K562 (cell line): Measurements from ENCODE around the gene CNR2. TPM values are rescaled to one million over a fixed set of nuclear protein-coding genes. Genes with fewer than 3 reads are reported as not detected.

Experiments used
- ATAC-seq: fragments of 200-7000 bp; cut with Tn5 transposase; 3 replicates; pipeline ENCODE4 v1.9.1; 2020; ENCODE audit warnings: moderate library complexity
- BruUV-seq: library from RNA; stranded (reverse); fragments of 400-500 nt; replicated peaks from 2 replicates; lab custom pipeline; 2021; lab: Mats Ljungman, UMichigan
- CTCF ChIA-PET: fragments of 300-600 bp; formaldehyde crosslinking; extraction: SDS; loops from one replicate; lab custom pipeline; 2021; ENCODE audit warnings: low intra/inter-chr PET ratio; lab: Yijun Ruan, JAX
- POLR2A ChIA-PET: fragments of 300-600, 350-650 bp; sonication (Branson Sonifier 250); formaldehyde crosslinking; extraction: SDS; loops from one replicate; lab custom pipeline; 2021; ENCODE audit warnings: antibody characterized with exemption, inconsistent platforms; lab: Yijun Ruan, JAX
- DNase-seq, 4 experiments: peaks; one replicate each; pipeline versions ENCODE4 v3.0.0 to v3.0.0-alpha.2; 2011 to 2018; ENCODE audit warnings: low spot score in 3 of 4, mixed read lengths in 3 of 4; ENCODE audit errors: extremely low read depth in 1 of 4
- FAIRE-seq: peaks from 2 replicates; lab custom pipeline; 2011; peaks lifted over from hg19 to GRCh38; lab: Jason Lieb, UNC
- H2AFZ ChIP-seq: 2 replicates; pipeline ENCODE4 v1.6.0; 2011; ENCODE audit warnings: low read depth, low read length, control low read depth, inconsistent platforms
- H3K27ac ChIP-seq: fragments of 200-600 bp; 3 replicates; pipeline ENCODE4 v1.8.0; 2011; ENCODE audit warnings: low read depth, mild to moderate bottlenecking, control low read depth, inconsistent platforms, low read length, moderate library complexity, mixed read lengths; ENCODE audit errors: extremely low read depth
- H3K27me3 ChIP-seq, 2 experiments: fragments of 300-600 bp in 1 of 2; 2 replicates in 1 of 2; 3 replicates in 1 of 2; pipeline versions ENCODE4 v1.6.0 to v1.8.0; 2011; ENCODE audit warnings: inconsistent platforms in 2 of 2, low read length in 2 of 2, mild to moderate bottlenecking in 1 of 2, mixed read lengths in 1 of 2, moderate library complexity in 1 of 2; ENCODE audit not compliant: control insufficient read depth in 2 of 2, insufficient read depth in 2 of 2
- H3K36me3 ChIP-seq: fragments of 300-600 bp; 3 replicates; pipeline ENCODE4 v1.8.0; 2011; ENCODE audit warnings: mild to moderate bottlenecking, low read length, inconsistent platforms; ENCODE audit not compliant: control insufficient read depth, insufficient read depth
- H3K4me1 ChIP-seq, 2 experiments: fragments of 200-600 bp in 1 of 2; replicated peaks in 1 of 2; 2 replicates in 1 of 2; 3 replicates in 1 of 2; pipeline versions ENCODE4 v1.5.1 to v1.8.0; 2011; ENCODE audit warnings: inconsistent platforms in 2 of 2, low read length in 2 of 2, mild to moderate bottlenecking in 1 of 2, mixed read lengths in 1 of 2, moderate library complexity in 1 of 2; ENCODE audit not compliant: control insufficient read depth in 2 of 2, insufficient read depth in 2 of 2
- H3K4me2 ChIP-seq: 2 replicates; pipeline ENCODE4 v1.6.1; 2011; ENCODE audit warnings: low read length, control low read depth, inconsistent platforms, mixed read lengths; ENCODE audit not compliant: insufficient read depth
- H3K4me3 ChIP-seq: fragments of 200-600 bp; sonication (generic), shearing (Covaris generic); 2 replicates; pipeline ENCODE4 v1.5.1; 2016; ENCODE audit warnings: control low read depth, inconsistent platforms
- H3K79me2 ChIP-seq: fragments of 200-600 bp; 3 replicates; pipeline ENCODE4 v1.8.0; 2011; ENCODE audit warnings: low read length, inconsistent platforms; ENCODE audit not compliant: control insufficient read depth, insufficient read depth
- H3K9ac ChIP-seq, 2 experiments: 2 replicates each; pipeline versions ENCODE4 v1.6.0 to v1.6.1; 2011; ENCODE audit warnings: low read depth in 2 of 2, low read length in 2 of 2, control low read depth in 1 of 2, inconsistent platforms in 1 of 2, mild to moderate bottlenecking in 1 of 2, mixed read lengths in 1 of 2; ENCODE audit not compliant: insufficient read depth in 1 of 2
- H3K9me1 ChIP-seq: one replicate; pipeline ENCODE4 v1.6.0; 2011; ENCODE audit warnings: inconsistent platforms, mild to moderate bottlenecking, low read length, moderate library complexity; ENCODE audit not compliant: control insufficient read depth, insufficient read depth
- H3K9me3 ChIP-seq: replicated peaks from 2 replicates; pipeline ENCODE4 v1.5.1; 2011; ENCODE audit warnings: low read depth, low read length, inconsistent platforms; ENCODE audit not compliant: control insufficient read depth, insufficient read depth
- H4K20me1 ChIP-seq: replicated peaks from 2 replicates; pipeline ENCODE4 v1.6.1; 2011; ENCODE audit warnings: low read length, inconsistent platforms, mixed read lengths; ENCODE audit not compliant: control insufficient read depth, insufficient read depth
- ARID2 ChIP-seq: fragments of 450-650 bp; IDR thresholded peaks from 2 replicates; pipeline ENCODE4 v1.6.1; 2017; ENCODE audit warnings: antibody characterized with exemption, mild to moderate bottlenecking
- ARNT ChIP-seq, 2 experiments: fragments of 450-650 bp; IDR thresholded peaks; 2 replicates each; pipeline ENCODE4 v1.6.1; 2016; ENCODE audit warnings: mild to moderate bottlenecking in 1 of 2
- BCOR ChIP-seq: fragments of 450-650 bp; IDR thresholded peaks from 2 replicates; pipeline ENCODE4 v1.6.1; 2016
- CBFA2T3 ChIP-seq: fragments of 450-650 bp; IDR thresholded peaks from 2 replicates; pipeline ENCODE4 v1.6.1; 2017
- CBX3 ChIP-seq, 2 experiments: IDR thresholded peaks; 1 replicate in 1 of 2; 2 replicates in 1 of 2; pipeline ENCODE4 v1.6.1; 2012; ENCODE audit warnings: inconsistent platforms in 2 of 2, low read length in 2 of 2, borderline replicate concordance in 1 of 2, control low read depth in 1 of 2
- HDAC8 ChIP-seq: fragments of 450-650 bp; IDR thresholded peaks from 2 replicates; pipeline ENCODE4 v1.6.1; 2016; ENCODE audit warnings: mild to moderate bottlenecking, missing genetic modification characterization, moderate library complexity, missing compliant biosample characterization
- MAZ ChIP-seq, 2 experiments: fragments of 450-650 bp in 1 of 2; sonication (generic) in 1 of 2; formaldehyde crosslinking; IDR thresholded peaks in 1 of 2; conservative IDR thresholded peaks in 1 of 2; 2 replicates each; pipeline versions ENCODE4 v1.4.0 to v1.5.0; 2020; ENCODE audit warnings: mild to moderate bottlenecking in 1 of 2, missing genetic modification reagents in 1 of 2
- PCBP2 ChIP-seq: fragments of 200-400 bp; formaldehyde crosslinking; IDR thresholded peaks from 2 replicates; pipeline ENCODE4 v1.6.1; 2018; ENCODE audit warnings: low read length, low read depth, mild to moderate bottlenecking, moderate library complexity; ENCODE audit not compliant: poor library complexity, severe bottlenecking
- POLR2B ChIP-seq: fragments of 450-650 bp; IDR thresholded peaks from 2 replicates; pipeline ENCODE4 v1.6.1; 2018; ENCODE audit warnings: low read depth; ENCODE audit not compliant: partially characterized antibody
- RBM25 ChIP-seq: fragments of 200-400 bp; formaldehyde crosslinking; IDR thresholded peaks from 2 replicates; pipeline ENCODE4 v1.6.1; 2018; ENCODE audit warnings: low read length, low read depth, moderate library complexity; ENCODE audit not compliant: severe bottlenecking
- SMARCC2 ChIP-seq: fragments of 450-650 bp; IDR thresholded peaks from 2 replicates; pipeline ENCODE4 v1.6.1; 2017; ENCODE audit warnings: antibody characterized with exemption, moderate library complexity, mild to moderate bottlenecking, low read depth
- TRIM24 ChIP-seq, 2 experiments: fragments of 450-650 bp; IDR thresholded peaks; 2 replicates each; pipeline ENCODE4 v1.6.1; 2016
- TRIM28 ChIP-seq: fragments of 450-650 bp; IDR thresholded peaks from 2 replicates; pipeline ENCODE4 v1.6.1; 2017
- ZFP1 ChIP-seq: fragments of 450-650 bp; formaldehyde crosslinking; IDR thresholded peaks from 2 replicates; pipeline ENCODE4 v1.4.0; 2020; ENCODE audit warnings: mild to moderate bottlenecking, mixed read lengths
- WGBS: fragments of 100-300 bp; shearing (Covaris generic); methylation state at CpG from one replicate; pipeline ENCODE4 v1.1.6; 2016; ENCODE audit warnings: low coverage, mixed read lengths; ENCODE audit not compliant: insufficient coverage; ENCODE audit errors: missing lambda C conversion rate; 5-methylcytosine and 5-hydroxymethylcytosine counted together
- in situ Hi-C: fragments of 300-500 bp; cut with MboI; formaldehyde crosslinking; loops from 4 replicates; pipeline ENCODE4 v1.15.0; 2018; ENCODE audit warnings: inconsistent platforms, mixed read lengths
- intact Hi-C: fragments of 100-400 bp; cut with micrococcal nuclease; formaldehyde crosslinking; loops from 2 replicates; pipeline ENCODE4 v1.14.2; 2022
- polyA plus RNA-seq, 8 experiments: library from polyadenylated mRNA; depleted of rRNA in 4 of 8; stranded (reverse) in 5 of 8; unstranded in 3 of 8; fragments of >200 nt; fragmentation: Nextera tagmentation in 2 of 8; fragmentation: Illumina TruSeq in 1 of 8; extraction: Ambion mirVana in 2 of 8; extraction: Trizol in 1 of 8; gene quantifications; 2 replicates each; pipeline versions ENCODE4 v1.2.1 to v1.2.3, GENCODE V29; 2011 to 2014; ENCODE audit warnings: inconsistent platforms in 1 of 8, missing spikeins in 1 of 8
- total RNA-seq, 7 experiments: library from RNA; depleted of rRNA in 6 of 7; stranded (reverse); fragments of >200 nt in 6 of 7; fragmentation: Illumina TruSeq in 2 of 7; extraction: Trizol in 2 of 7; gene quantifications; 2 replicates each; pipeline versions ENCODE4 v1.2.1 to v1.2.3, GENCODE V29; 2011 to 2021; ENCODE audit warnings: low replicate concordance in 1 of 7
- TF ChIP-seq, protein P1 (sequence below): fragments of 450-650 bp; IDR thresholded peaks from 2 replicates; pipeline ENCODE4 v1.6.1; 2016
- TF ChIP-seq, protein P2 (sequence below): fragments of 450-650 bp; formaldehyde crosslinking; IDR thresholded peaks from 2 replicates; pipeline ENCODE4 v1.4.0; 2020; ENCODE audit warnings: mild to moderate bottlenecking, moderate library complexity

The CNR2 gene
- total and polyA plus RNA-seq, 9 of the 15 experiments (the other 6 are each of a cell fraction or from before 2014, with no cell fraction given) = not detected

DNA sequence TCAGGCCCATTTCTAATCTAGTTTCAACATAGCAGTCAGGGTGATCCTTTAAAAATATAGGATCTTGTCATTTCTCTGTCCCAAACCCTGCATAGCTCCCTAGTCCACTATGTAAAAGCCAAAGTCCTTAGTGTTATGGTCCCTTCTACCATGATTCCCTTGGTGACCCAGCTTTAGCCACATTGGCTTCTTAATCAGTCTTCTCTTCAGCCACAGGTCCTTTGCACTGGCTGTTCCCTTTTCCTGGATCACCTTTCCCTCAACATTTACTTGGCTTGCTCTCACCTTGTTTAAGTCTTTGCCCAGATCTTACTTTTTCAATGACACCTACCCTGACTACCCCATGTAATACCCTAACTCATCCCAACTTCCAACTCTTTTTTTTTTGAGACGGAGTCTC lies 33.4 kb downstream of the CNR2 start:
- Histone ChIP-seq H3K9me3 (peaks cover 9% of the 10 kb centered on the region), H3K4me1 (no peaks in the 10 kb centered on the region), H3K9me1 (no peaks in the 10 kb centered on the region), H3K9ac (no peak overlapping the region), H3K36me3 (no peaks in the 10 kb centered on the region), H3K27me3 (peaks cover 3 to 4% of the 10 kb centered on the region in 2 experiments; a peak in 1 of 5 replicates), H4K20me1 (no peaks in the 10 kb centered on the region), H3K27ac (no peak overlapping the region), H3K4me3 (no peak overlapping the region), H3K4me2 (no peak overlapping the region), H3K79me2 (no peaks in the 10 kb centered on the region), H2AFZ (no peak overlapping the region)
- no CpG with 5 or more reads among the region's 1 CpG for WGBS
- ChIA-PET POLR2A (interaction anchor here (0.6 kb wide), 1 partner anchor 1610 kb away, joined by 3 read pairs; no protein-coding TSS in a partner anchor), CTCF (no interaction called here)
- no peak for TF ChIP-seq HDAC8 (tag)
- TF ChIP-seq BCOR = peak; percentile 58; the same call in 1 of the 2 replicates
- peak; percentile 55 for TF ChIP-seq RBM25
- TF ChIP-seq CBFA2T3 = no peak
- no peak for TF ChIP-seq PCBP2
- in situ Hi-C loops = no loop called here
- FAIRE-seq (no peak), DNase-seq (no peak), ATAC-seq (no peak)
- intact Hi-C loops = no loop called here
- no TSS peak for BruUV-seq

DNA sequence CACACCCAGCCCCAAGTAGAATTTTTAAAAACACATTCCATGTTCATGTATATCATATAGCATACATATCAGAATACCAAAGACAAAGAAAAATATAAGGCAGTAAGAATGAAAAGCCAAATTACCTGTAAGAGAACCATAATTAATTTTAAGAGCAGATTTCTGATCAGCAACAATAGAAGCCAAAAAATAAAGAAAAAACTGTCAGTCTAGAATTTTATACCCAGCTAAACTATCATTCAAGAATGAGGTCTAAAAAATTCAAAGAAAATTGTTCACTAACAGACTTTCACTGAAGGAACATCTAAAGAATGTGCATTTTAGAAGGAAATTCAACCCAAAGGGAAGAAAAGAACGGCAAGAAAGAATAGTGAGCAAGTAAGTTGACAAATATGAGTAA lies 34.5 kb downstream of the CNR2 start:
- FAIRE-seq (no peak), DNase-seq (no peak), ATAC-seq (no peak)
- CTCF ChIA-PET = interaction anchor here (0.7 kb wide), 1 partner anchor 1474 kb away, joined by 3 read pairs; no protein-coding TSS in a partner anchor
- H3K9ac ChIP-seq = no peak overlapping the region
- POLR2A ChIA-PET = no interaction called here
- no peaks in the 10 kb centered on the region for H3K36me3 ChIP-seq
- no peak overlapping the region for H2AFZ ChIP-seq
- no peaks in the 10 kb centered on the region for H3K4me1 ChIP-seq
- no peak overlapping the region for H3K27ac ChIP-seq
- H3K79me2 ChIP-seq = no peaks in the 10 kb centered on the region
- BruUV-seq = no TSS peak
- 0 out of 5 replicates have a peak, but pooled peaks cover 0 to 2% of the 10 kb centered on the region in 2 experiments for H3K27me3 ChIP-seq
- no peak overlapping the region for H3K4me3 ChIP-seq
- 0% methylated on average over 1 of the region's 1 CpG for WGBS
- intact Hi-C loops (no loop called here), in situ Hi-C loops (no loop called here)
- no peak overlapping the region for H3K4me2 ChIP-seq
- no peaks in the 10 kb centered on the region for H4K20me1 ChIP-seq
- peaks cover 9% of the 10 kb centered on the region for H3K9me3 ChIP-seq
- no peaks in the 10 kb centered on the region for H3K9me1 ChIP-seq
- TF ChIP-seq TRIM28 (peak; percentile 98), CBX3 (IDR thresholded peaks at IDR 0.05; ENCODE audit: borderline replicate concordance in 1 of 2, low read length in 2 of 2) (peak in 1 of 2 experiments; percentile 88; a peak in 2 of 3 replicates), MAZ (CRISPR knock-in tag; conservative IDR thresholded peaks at IDR 0.05 in 1 of 2, IDR thresholded peaks at IDR 0.05 in 1 of 2) (no peak), POLR2B (no peak), ARNT (IDR thresholded peaks at IDR 0.05) (peak in 1 of 2 experiments; percentile 38; a peak in 1 of 4 replicates), ZFP1 (CRISPR knock-in tag) (peak; percentile 100), TRIM24 (IDR thresholded peaks at IDR 0.05) (peak; percentile 34 to 67; a peak in 3 of 4 replicates), SMARCC2 (no peak), ARID2 (no peak)
- TF ChIP-seq, protein P1, sequence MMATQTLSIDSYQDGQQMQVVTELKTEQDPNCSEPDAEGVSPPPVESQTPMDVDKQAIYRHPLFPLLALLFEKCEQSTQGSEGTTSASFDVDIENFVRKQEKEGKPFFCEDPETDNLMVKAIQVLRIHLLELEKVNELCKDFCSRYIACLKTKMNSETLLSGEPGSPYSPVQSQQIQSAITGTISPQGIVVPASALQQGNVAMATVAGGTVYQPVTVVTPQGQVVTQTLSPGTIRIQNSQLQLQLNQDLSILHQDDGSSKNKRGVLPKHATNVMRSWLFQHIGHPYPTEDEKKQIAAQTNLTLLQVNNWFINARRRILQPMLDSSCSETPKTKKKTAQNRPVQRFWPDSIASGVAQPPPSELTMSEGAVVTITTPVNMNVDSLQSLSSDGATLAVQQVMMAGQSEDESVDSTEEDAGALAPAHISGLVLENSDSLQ = peak; percentile 42; the same call in 1 of the 2 replicates
- TF ChIP-seq, protein P2, sequence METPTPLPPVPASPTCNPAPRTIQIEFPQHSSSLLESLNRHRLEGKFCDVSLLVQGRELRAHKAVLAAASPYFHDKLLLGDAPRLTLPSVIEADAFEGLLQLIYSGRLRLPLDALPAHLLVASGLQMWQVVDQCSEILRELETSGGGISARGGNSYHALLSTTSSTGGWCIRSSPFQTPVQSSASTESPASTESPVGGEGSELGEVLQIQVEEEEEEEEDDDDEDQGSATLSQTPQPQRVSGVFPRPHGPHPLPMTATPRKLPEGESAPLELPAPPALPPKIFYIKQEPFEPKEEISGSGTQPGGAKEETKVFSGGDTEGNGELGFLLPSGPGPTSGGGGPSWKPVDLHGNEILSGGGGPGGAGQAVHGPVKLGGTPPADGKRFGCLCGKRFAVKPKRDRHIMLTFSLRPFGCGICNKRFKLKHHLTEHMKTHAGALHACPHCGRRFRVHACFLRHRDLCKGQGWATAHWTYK (CRISPR knock-in tag) = no peak
